Erythroblast (primary cell): ENCODE results near the gene NCOA7.

ENCODE experiments used
- GATA1 ChIP-seq: IDR thresholded peaks from 2 replicates; pipeline ENCODE4 v1.6.1; 2011; ENCODE audit warnings: low read depth, mild to moderate bottlenecking, control low read depth, low read length, moderate library complexity
- POLR2A ChIP-seq: IDR thresholded peaks from 2 replicates; pipeline ENCODE4 v1.6.1; 2011; ENCODE audit warnings: mild to moderate bottlenecking, low read length

GRCh38 chr6:125814481-125814880 is 23.7 kb downstream of the NCOA7 start:
- TF ChIP-seq POLR2A (no peak), GATA1 (no peak)
